Measurements from ENCODE around the gene IFT122.

The IFT122 gene

GRCh38 chr3:129440618-129441190 is 680 bp downstream of the IFT122 start:
- DNase-seq: no peak

DNA sequence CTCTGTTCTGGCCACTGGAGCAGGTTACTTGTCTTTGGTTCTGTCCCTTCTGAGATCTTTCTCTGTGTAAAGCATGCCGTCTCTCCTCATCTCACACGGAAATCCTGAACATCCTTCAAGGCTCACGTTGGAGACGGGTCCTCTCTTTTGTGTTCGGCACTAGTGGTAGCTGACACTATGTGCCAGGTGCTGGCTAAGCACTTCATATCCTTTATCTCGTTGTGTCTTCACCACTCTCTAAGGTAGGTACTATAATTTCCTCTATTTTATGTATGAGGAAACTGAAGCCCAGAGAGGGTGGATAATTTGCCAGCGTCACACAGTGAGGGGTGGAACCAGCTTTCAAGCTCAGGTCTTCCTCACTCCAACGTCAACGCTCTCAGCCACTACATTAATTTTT is 1.2 kb downstream of the IFT122 start:
- DNase-seq: no peak

- no peak for DNase-seq
These were observed 1.8 kb downstream of the IFT122 start for GRCh38 chr3:129441782-129442181.

DNA sequence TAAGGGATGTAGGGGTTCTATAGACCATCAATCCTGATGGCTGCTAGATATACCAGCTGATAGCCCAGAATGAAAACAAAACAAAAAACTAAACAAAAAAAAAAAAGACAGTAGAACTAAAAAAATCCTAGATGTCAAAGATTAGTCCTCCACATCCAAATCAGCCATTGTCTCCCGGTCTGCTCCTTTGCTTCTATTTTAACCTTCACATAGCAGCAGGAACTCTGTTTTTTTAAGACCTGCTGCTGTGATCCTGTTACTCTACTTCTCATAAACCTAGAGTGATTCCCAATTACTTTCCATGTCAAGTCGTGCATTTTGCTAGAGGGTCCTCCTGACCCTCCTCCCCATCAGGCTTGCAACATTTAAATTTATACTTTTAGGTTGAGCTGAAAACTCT is 2.5 kb downstream of the IFT122 start:
- DNase-seq: no peak

DNA sequence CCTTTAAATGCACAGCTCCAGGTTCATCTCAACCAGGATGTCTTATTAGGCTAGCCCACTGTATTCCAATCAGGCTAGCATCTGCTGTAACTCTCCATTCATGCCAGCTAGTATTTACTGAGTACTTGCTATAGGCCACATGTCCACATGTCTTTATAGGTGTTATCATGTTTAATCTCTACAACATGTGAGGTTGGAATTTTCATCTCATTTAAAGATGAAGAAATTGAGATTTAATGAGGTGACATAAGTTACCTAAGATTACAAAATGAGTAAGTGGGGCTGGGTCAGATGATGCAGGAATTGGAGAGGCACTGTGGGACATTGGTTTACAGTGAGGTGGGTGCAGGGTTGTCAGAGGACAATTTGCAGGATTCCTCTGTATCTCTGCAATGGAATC is 2.9 kb downstream of the IFT122 start:
- no peak for DNase-seq

DNA sequence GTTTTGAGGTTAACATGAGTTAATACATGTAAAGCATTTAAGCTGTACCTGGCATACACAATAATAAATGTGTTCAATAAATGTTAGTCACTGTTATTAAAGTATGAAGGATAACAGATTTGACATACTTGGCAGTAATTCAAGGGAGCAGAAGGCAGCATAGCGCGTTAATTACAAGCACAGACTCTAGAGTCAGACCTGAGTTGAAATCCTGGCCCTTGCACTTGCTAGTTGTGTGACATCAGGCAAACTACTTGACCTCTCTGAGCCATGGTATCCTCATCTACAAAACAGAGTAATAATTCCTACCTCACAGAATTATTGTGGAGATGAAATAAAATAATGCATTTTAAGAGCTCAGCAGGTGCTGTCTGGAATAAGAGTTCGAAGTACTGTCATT is 5.4 kb downstream of the IFT122 start:
- no peak for DNase-seq

DNA sequence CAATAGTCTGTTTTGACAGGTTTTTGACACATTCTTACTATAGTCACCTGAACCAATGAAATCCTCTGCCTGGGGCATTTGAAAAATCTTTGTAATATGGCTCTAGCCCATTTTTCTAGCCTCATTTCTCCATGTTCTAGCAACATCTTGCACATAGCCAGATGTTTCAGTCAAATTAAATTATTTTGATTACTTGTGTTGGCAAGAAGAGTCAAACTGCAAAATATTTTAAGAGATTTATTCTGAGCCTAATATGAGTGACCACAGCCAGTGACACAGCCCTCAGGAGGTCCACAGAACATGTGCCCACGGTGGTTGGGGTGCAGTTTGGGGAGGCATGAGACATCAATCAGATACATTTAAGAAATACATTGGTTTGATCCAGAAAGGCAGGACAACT is 6.9 kb downstream of the IFT122 start:
- no peak for DNase-seq

- no peak for DNase-seq
These were observed 8.3 kb downstream of the IFT122 start for GRCh38 chr3:129448186-129448895.

DNA sequence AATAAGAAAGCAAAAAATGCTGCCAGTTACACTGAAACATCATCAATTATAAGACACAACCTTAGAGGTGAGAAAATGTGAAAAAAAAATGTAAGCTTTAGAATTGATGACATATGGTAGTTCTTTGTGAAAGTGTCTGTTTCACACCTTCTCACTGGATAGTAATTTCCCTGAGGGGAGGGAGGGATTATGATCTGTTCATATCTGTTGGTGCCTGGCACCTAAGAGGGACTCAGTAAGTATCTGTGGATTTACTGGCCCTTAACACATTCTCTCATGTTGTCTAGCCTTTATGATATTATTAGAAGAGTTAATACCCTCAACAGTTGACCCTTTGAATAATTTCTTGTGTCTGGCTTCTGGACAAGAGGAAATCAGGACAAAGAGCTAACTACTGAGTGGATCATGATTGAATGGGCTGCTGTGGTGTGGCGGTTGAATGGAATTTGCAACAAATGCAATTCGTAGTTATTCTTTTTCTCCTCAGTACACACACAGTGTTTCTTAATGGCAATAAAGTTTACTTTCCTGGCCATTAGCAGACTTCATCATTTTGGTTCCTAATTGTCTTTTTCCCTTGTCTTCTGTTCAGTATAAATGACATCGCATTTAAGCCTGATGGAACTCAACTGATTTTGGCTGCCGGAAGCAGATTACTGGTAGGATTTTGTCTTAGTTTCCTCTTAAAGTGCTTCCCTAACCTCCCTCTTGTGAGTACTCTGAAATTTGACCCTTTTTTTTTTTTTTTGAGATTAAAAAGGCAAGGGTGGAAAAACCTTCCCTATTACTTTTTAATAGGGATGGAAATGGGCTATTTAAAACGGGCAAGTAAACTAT is 9.5 kb downstream of the IFT122 start:
- no peak for DNase-seq

DNA sequence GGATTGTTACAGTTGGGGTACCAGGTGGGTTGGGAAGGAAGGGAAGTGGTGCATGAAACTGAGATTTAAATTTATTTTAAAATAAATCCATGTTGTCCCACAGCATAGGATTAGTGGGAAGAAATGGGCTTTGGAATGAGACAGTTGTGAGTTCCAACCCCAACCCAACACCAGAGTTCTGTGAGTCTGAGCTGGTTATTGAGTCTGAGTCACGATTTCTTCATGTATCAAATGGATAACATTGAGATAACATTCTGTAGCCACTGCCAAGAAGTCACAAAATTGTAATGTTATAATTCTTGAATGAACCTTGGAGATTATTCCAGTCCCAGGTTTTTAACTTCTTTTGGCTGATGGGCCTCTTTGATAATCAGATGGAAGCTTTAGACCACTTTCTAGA is 13.7 kb downstream of the IFT122 start:
- no peak for DNase-seq

GRCh38 chr3:129460155-129460554 is 20.1 kb downstream of the IFT122 start:
- DNase-seq: no peak

GRCh38 chr3:129460572-129460971 is 20.5 kb downstream of the IFT122 start:
- no peak for DNase-seq

DNA sequence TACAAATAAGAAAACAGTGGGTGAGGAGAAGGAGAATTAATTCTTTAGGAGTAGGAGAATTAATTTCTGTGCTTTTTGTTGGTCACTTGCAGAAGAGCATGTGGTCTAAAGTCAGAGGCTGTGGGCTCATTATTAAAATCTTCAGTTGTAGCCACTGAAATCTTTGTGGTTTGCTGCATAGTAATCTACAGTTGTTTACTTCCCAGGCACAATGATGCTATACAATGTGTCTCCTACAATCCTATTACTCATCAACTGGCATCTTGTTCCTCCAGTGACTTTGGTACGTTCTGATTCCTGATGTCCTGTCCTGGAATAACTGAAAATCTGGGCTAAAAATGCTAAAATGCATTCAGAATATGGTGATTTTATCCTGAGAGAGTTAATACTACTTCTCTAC is 21.0 kb downstream of the IFT122 start:
- DNase-seq: no peak

DNA sequence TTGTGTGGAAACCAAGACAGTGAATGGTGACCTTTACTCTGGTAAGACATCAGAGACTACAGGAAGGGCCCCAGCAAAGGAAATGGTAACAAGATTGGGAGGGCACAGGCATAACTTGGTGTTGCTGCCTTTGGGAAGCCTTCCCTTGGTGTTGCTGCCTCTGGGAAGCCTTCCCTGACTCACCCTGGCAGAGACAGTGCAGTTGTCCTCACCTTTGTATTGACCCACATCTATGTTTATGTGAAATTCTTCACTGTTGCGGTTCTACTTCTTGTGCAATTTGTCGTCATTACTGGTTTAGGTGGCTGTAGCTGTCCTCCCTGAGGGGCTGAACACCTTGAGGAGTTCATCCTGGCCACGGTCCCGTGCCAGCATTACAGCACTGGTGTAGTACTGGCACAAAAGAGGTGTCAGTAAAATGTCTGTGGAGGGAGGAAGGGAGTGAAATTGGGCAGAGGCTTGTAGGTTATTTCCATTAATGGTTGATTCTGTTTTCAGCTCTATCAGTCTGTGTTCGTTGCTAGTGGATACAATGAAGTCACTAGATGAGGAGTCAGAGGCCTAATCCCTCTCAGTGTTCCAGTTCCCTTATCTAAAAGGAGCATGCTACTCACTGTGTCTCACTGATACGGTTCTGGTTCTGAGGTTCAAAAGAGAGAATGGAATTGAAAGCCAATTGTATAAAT is 21.6 kb downstream of the IFT122 start:
- DNase-seq: no peak

- DNase-seq: no peak
These were observed 22.4 kb downstream of the IFT122 start for GRCh38 chr3:129462361-129462968.

GRCh38 chr3:129463094-129463493 is 23.1 kb downstream of the IFT122 start:
- no peak for DNase-seq

GRCh38 chr3:129463716-129464115 is 23.7 kb downstream of the IFT122 start:
- no peak for DNase-seq

- no peak for DNase-seq
These were observed 27.9 kb downstream of the IFT122 start for GRCh38 chr3:129467932-129468331.

- no peak for DNase-seq
These were observed 29.0 kb downstream of the IFT122 start for GRCh38 chr3:129469026-129469425.

DNA sequence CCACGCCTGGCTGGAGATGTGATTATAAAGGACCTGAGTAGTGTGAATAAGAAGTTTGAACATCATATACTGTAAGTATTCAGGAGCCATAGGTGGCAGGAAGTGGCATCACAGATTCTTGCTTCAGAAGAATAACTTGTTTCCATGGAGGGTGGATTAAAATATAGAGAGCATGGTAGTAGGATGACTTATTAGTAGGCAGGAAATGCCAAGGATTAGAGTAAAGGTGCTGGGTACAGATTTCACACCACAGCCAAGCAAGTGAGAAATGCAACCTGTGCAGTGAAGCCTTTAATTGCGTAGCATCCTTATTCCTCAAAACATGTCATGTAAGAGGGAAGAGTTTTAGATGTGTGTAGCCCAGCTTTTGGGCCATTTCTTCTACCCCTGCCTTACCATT is 30.8 kb downstream of the IFT122 start:
- DNase-seq: no peak

GRCh38 chr3:129473067-129473768 is 33.2 kb downstream of the IFT122 start:
- no peak for DNase-seq

- DNase-seq: no peak
These were observed 33.7 kb downstream of the IFT122 start for GRCh38 chr3:129473769-129474152.

Measured in NCI-H345 (cell line).